HCT116 (cell line): ENCODE results near the gene MTURN. TPM values are rescaled to one million over a fixed set of nuclear protein-coding genes. Genes with fewer than 3 reads are reported as not detected.

Experiments used
- CEBPB ChIP-seq: IDR thresholded peaks from 2 replicates; pipeline ENCODE4 v1.6.1; 2012; ENCODE audit warnings: low read depth
- EGR1 ChIP-seq: IDR thresholded peaks from 2 replicates; pipeline ENCODE4 v1.6.1; 2012; ENCODE audit warnings: low read depth
- ELF1 ChIP-seq: IDR thresholded peaks from 2 replicates; pipeline ENCODE4 v1.6.1; 2012; ENCODE audit warnings: low read depth, borderline replicate concordance
- EZH2phosphoT487 ChIP-seq: fragments of 200-600 bp; IDR thresholded peaks from 2 replicates; pipeline ENCODE4 v1.6.1; 2018; ENCODE audit warnings: antibody characterized with exemption, borderline replicate concordance
- JUND ChIP-seq: IDR thresholded peaks from 2 replicates; pipeline ENCODE4 v1.6.1; 2012
- SP1 ChIP-seq: IDR thresholded peaks from 2 replicates; pipeline ENCODE4 v1.6.1; 2012; ENCODE audit warnings: low read depth
- TCF7L2 ChIP-seq: IDR thresholded peaks from 2 replicates; pipeline ENCODE4 v1.7.0; 2011; ENCODE audit warnings: borderline replicate concordance, inconsistent platforms; ENCODE audit not compliant: insufficient read depth, insufficient read length; ENCODE audit errors: extremely low read depth
- YY1 ChIP-seq: IDR thresholded peaks from 2 replicates; pipeline ENCODE4 v1.6.1; 2011; ENCODE audit warnings: low read length, low read depth, moderate library complexity, mild to moderate bottlenecking; ENCODE audit not compliant: insufficient replicate concordance; ENCODE audit errors: extremely low read depth
- ZBTB33 ChIP-seq: IDR thresholded peaks from 2 replicates; pipeline ENCODE4 v1.6.1; 2011; ENCODE audit warnings: mild to moderate bottlenecking, low read length, moderate library complexity; ENCODE audit not compliant: insufficient replicate concordance; ENCODE audit errors: extremely low read depth
- total RNA-seq: library from RNA; stranded (reverse); gene quantifications from one replicate; pipeline ENCODE4 v1.2.1, GENCODE V29; 2021; ENCODE audit not compliant: unreplicated experiment
- TF ChIP-seq, protein P1 (sequence below): IDR thresholded peaks from 2 replicates; pipeline ENCODE4 v1.6.1; 2012; ENCODE audit warnings: low read depth
- TF ChIP-seq, protein P2 (sequence below): IDR thresholded peaks from 2 replicates; pipeline ENCODE4 v1.6.1; 2012

Gene MTURN
- total RNA-seq, 1 experiment from 2014 or later: 7.5 TPM

DNA sequence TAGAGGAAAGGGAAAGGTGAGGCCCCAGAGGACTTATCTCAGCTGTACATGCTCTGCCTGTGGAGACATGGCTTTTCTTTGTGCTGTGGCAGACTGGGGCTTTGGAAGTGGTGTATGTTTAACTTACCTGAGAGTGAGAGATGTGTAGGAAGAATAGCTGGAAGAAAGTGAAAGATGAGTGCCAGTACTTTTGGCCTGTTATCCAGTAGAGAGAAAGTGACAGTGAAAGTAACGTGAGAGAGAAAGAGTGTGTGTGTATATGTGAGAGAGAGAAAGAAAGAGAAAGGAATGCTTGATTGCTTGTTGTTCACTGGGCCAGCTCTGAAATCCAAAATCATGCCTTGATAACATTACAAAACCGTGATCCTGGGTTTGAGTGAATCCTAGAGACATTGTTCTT is 25.5 kb downstream of the MTURN start (continued):
- TF ChIP-seq, protein P1, sequence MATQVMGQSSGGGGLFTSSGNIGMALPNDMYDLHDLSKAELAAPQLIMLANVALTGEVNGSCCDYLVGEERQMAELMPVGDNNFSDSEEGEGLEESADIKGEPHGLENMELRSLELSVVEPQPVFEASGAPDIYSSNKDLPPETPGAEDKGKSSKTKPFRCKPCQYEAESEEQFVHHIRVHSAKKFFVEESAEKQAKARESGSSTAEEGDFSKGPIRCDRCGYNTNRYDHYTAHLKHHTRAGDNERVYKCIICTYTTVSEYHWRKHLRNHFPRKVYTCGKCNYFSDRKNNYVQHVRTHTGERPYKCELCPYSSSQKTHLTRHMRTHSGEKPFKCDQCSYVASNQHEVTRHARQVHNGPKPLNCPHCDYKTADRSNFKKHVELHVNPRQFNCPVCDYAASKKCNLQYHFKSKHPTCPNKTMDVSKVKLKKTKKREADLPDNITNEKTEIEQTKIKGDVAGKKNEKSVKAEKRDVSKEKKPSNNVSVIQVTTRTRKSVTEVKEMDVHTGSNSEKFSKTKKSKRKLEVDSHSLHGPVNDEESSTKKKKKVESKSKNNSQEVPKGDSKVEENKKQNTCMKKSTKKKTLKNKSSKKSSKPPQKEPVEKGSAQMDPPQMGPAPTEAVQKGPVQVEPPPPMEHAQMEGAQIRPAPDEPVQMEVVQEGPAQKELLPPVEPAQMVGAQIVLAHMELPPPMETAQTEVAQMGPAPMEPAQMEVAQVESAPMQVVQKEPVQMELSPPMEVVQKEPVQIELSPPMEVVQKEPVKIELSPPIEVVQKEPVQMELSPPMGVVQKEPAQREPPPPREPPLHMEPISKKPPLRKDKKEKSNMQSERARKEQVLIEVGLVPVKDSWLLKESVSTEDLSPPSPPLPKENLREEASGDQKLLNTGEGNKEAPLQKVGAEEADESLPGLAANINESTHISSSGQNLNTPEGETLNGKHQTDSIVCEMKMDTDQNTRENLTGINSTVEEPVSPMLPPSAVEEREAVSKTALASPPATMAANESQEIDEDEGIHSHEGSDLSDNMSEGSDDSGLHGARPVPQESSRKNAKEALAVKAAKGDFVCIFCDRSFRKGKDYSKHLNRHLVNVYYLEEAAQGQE: no peak
- no peak for TF ChIP-seq YY1
- no peak for TF ChIP-seq ZBTB33
- TF ChIP-seq SP1: no peak
- no peak for TF ChIP-seq TCF7L2
- TF ChIP-seq EZH2phosphoT487: no peak
- TF ChIP-seq ELF1: no peak
- TF ChIP-seq JUND: no peak
- TF ChIP-seq, protein P2, sequence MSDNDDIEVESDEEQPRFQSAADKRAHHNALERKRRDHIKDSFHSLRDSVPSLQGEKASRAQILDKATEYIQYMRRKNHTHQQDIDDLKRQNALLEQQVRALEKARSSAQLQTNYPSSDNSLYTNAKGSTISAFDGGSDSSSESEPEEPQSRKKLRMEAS: no peak
- no peak for TF ChIP-seq EGR1
- no peak for TF ChIP-seq CEBPB
